H1 (cell line): ENCODE measurements around the gene RBL1. TPM values are rescaled to one million over a fixed set of nuclear protein-coding genes. Genes with fewer than 3 reads are reported as not detected.

Source experiments
- polyA plus RNA-seq, 7 experiments: library from polyadenylated mRNA; depleted of rRNA in 3 of 7; stranded (reverse) in 5 of 7; unstranded in 2 of 7; fragments of >200 nt in 5 of 7; fragments of 200-250 nt in 2 of 7; gene quantifications; 1 replicate in 5 of 7; 2 replicates in 1 of 7; 4 replicates in 1 of 7; pipeline versions ENCODE4 v1.2.1 to v1.2.3, GENCODE V29; 2011 to 2013; ENCODE audit warnings: missing spikeins in 2 of 7, mixed read lengths in 2 of 7
- small RNA-seq: library from polyadenylated mRNA; stranded (forward); fragments of <200 nt; extraction: miRNeasy Mini kit (QIAGEN cat#:217004); gene quantifications from one replicate; pipeline ENCODE3, GENCODE V24; 2013; ENCODE audit not compliant: insufficient read depth
- total RNA-seq: library from RNA; stranded (reverse); fragmentation: NEBNext Ultra II Directional; extraction: Animal tissue kit (Norgen Biotek cat#: 25700); gene quantifications from 2 replicates; pipeline ENCODE4 v1.2.1, GENCODE V29; 2021

Gene RBL1
- total and polyA plus RNA-seq, 2 of the 8 experiments (the other 6 are each of a cell fraction or from before 2014, with no cell fraction given), result 3.2 to 12.3 TPM

Small RNA genes within 50 kb of the gene (small RNA-seq; reads per million reads assigned to genes)
- not detected for gene RPS3AP3

Other genes starting within 250 kb of the RBL1 start
- gene TLDC2, start 219.9 kb downstream of the RBL1 start, total RNA-seq, result 0.23 and 0.34 TPM in 2 replicates
- 0.20 and 0.29 TPM in 2 replicates for gene TLDC2, start 219.9 kb downstream of the RBL1 start, polyA plus RNA-seq (2011; rRNA removed)
- gene SAMHD1, start 144.3 kb downstream of the RBL1 start, total RNA-seq, result 37.1 and 39.5 TPM in 2 replicates
- 16.3 and 22.0 TPM in 2 replicates for gene SAMHD1, start 144.3 kb downstream of the RBL1 start, polyA plus RNA-seq (2011; rRNA removed)
- gene RPN2, start 83.3 kb upstream of the RBL1 start, total RNA-seq, result 226 and 236 TPM in 2 replicates
- gene RPN2, start 83.3 kb upstream of the RBL1 start, polyA plus RNA-seq (2011; rRNA removed), result 299 and 379 TPM in 2 replicates
- 0.48 and 0.50 TPM in 2 replicates for gene MROH8, start 83.6 kb upstream of the RBL1 start, total RNA-seq
- gene MROH8, start 83.6 kb upstream of the RBL1 start, polyA plus RNA-seq (2011; rRNA removed), result 0.67 and 0.86 TPM in 2 replicates
- not detected in 2 replicates for gene GHRH, start 165.8 kb upstream of the RBL1 start, total RNA-seq
- gene GHRH, start 165.8 kb upstream of the RBL1 start, polyA plus RNA-seq (2011; rRNA removed), result not detected in 2 replicates
- 42.8 and 44.4 TPM in 2 replicates for gene MANBAL, start 193.7 kb upstream of the RBL1 start, total RNA-seq
- gene MANBAL, start 193.7 kb upstream of the RBL1 start, polyA plus RNA-seq (2011; rRNA removed), result 120 and 140 TPM in 2 replicates